Osteocyte (in vitro differentiated cells): ENCODE data around the gene SH3RF3. TPM values are rescaled to one million over a fixed set of nuclear protein-coding genes. Genes with fewer than 3 reads are reported as not detected.

Experiments used
- DNase-seq: peaks from one replicate; pipeline ENCODE4 v3.0.0; 2021; ENCODE audit warnings: mixed read lengths; ENCODE audit not compliant: unreplicated experiment; ENCODE audit errors: extremely low spot score
- H3K27ac Mint-ChIP-seq: one replicate; pipeline ENCODE4 v1.8.0; 2021; ENCODE audit warnings: mild to moderate bottlenecking, mixed read lengths; ENCODE audit not compliant: unreplicated experiment
- H3K27me3 Mint-ChIP-seq: one replicate; pipeline ENCODE4 v1.8.0; 2021; ENCODE audit warnings: mixed read lengths; ENCODE audit not compliant: unreplicated experiment
- H3K36me3 Mint-ChIP-seq: one replicate; pipeline ENCODE4 v1.8.0; 2021; ENCODE audit warnings: mixed read lengths; ENCODE audit not compliant: unreplicated experiment
- H3K4me1 Mint-ChIP-seq: one replicate; pipeline ENCODE4 v1.8.0; 2021; ENCODE audit warnings: mixed read lengths; ENCODE audit not compliant: unreplicated experiment
- H3K4me3 Mint-ChIP-seq: one replicate; pipeline ENCODE4 v1.8.0; 2021; ENCODE audit warnings: mild to moderate bottlenecking, moderate library complexity, mixed read lengths; ENCODE audit not compliant: unreplicated experiment
- H3K9me3 Mint-ChIP-seq: one replicate; pipeline ENCODE4 v1.8.0; 2021; ENCODE audit warnings: mixed read lengths; ENCODE audit not compliant: unreplicated experiment
- total RNA-seq: library from RNA; stranded (reverse); gene quantifications from 2 replicates; pipeline ENCODE4 v1.2.1, GENCODE V29; 2021
- TF ChIP-seq, protein P1 (sequence below): fragments of 200-600 bp; sonication (generic); IDR thresholded peaks from 2 replicates; pipeline ENCODE4 v1.5.0; 2021; ENCODE audit warnings: antibody characterized with exemption, mild to moderate bottlenecking, moderate library complexity

The SH3RF3 gene
- total RNA-seq, 1 donor from 2014 or later, result 79.4 TPM

- Mint-ChIP-seq H3K27ac (peak overlapping the region; percentile 68), H3K9me3 (no peaks in the 10 kb centered on the region), H3K36me3 (no peaks in the 10 kb centered on the region), H3K4me1 (peaks cover 41% of the 10 kb centered on the region), H3K4me3 (no peak overlapping the region), H3K27me3 (no peaks in the 10 kb centered on the region)
- TF ChIP-seq, protein P1, sequence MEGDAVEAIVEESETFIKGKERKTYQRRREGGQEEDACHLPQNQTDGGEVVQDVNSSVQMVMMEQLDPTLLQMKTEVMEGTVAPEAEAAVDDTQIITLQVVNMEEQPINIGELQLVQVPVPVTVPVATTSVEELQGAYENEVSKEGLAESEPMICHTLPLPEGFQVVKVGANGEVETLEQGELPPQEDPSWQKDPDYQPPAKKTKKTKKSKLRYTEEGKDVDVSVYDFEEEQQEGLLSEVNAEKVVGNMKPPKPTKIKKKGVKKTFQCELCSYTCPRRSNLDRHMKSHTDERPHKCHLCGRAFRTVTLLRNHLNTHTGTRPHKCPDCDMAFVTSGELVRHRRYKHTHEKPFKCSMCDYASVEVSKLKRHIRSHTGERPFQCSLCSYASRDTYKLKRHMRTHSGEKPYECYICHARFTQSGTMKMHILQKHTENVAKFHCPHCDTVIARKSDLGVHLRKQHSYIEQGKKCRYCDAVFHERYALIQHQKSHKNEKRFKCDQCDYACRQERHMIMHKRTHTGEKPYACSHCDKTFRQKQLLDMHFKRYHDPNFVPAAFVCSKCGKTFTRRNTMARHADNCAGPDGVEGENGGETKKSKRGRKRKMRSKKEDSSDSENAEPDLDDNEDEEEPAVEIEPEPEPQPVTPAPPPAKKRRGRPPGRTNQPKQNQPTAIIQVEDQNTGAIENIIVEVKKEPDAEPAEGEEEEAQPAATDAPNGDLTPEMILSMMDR, result no peak
- DNase-seq, result peak; percentile 81
Observed at GRCh38 chr2:109528811-109529501, 400.0 kb downstream of the SH3RF3 start.

DNA sequence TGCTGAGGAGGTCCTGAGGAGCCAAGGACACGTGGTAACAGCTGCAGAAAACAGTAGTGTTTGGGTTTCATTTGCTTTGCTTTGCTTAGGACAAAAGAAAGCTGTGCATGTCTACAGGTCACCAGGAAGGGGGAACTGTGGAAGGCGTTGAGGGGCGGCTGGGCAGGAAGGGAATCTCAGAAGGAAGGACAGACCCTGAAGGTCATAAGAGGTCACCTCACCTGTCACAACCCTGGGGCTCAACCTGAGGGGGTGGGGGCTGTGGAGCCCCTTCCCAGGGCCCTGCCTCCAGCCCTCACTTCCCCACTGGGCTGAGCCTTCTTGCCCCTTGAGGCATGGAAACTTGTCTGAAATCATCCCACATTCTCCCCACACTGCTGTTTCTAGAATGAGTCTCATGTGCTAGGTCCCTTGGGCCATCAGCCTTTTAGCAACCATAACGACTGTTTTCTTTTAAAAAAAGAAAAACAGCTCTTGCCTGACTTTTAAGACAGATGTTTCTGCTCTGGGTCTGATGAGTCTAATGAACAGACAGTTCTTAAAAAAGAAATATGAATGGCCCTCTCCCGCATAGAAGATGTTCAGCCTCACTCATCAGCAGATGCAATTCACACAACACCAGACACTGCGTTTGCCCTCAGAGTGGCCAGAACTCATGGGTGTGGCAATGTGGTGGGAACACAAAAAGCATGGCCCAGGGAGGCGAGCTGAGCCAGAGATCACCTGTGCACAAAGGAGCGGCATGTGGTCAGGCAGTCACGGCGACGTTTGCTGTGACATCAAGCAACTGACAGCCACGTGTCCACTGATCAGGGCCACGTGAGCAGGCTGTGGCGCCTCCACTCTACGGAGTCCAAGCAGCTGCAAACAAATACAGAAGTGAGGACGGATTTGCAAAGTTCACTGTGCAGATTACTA is 400.8 kb downstream of the SH3RF3 start:
- H3K36me3 Mint-ChIP-seq, result no peaks in the 10 kb centered on the region
- peaks cover 44% of the 10 kb centered on the region for H3K4me1 Mint-ChIP-seq
- peak overlapping the region; percentile 68 for H3K27ac Mint-ChIP-seq
- no peaks in the 10 kb centered on the region for H3K9me3 Mint-ChIP-seq
- DNase-seq, result peak; percentile 46
- TF ChIP-seq, protein P1, result no peak
- H3K27me3 Mint-ChIP-seq, result no peaks in the 10 kb centered on the region
- H3K4me3 Mint-ChIP-seq, result no peak overlapping the region

GRCh38 chr2:109530712-109531111 is 401.7 kb downstream of the SH3RF3 start:
- H3K36me3 Mint-ChIP-seq, result no peaks in the 10 kb centered on the region
- TF ChIP-seq, protein P1, result no peak
- DNase-seq, result peak; percentile 70
- no peak overlapping the region for H3K27ac Mint-ChIP-seq
- no peak overlapping the region for H3K4me3 Mint-ChIP-seq
- no peaks in the 10 kb centered on the region for H3K27me3 Mint-ChIP-seq
- peaks cover 52% of the 10 kb centered on the region for H3K4me1 Mint-ChIP-seq
- H3K9me3 Mint-ChIP-seq, result no peaks in the 10 kb centered on the region

DNA sequence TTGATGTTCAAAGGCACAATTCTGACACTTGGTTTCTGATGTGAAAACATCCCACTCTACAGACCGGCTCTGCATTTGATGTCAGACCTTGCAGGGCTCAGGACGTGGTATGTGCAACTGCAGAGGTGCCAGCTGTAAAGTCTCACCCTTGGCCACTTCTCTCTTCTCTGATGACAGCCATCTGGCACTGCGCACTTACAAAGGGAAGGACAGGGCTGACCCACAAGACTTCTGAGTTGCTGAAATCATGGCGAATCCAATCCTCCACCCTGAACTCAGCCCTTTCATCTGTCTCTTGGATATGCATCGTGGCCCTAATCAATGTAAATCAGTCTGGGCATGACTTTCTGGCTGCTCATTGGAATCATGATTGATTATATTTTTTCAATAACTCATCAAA is 402.2 kb downstream of the SH3RF3 start:
- H3K27ac Mint-ChIP-seq, result no peak overlapping the region
- no peak overlapping the region for H3K4me3 Mint-ChIP-seq
- no peaks in the 10 kb centered on the region for H3K36me3 Mint-ChIP-seq
- peak; percentile 23 for DNase-seq
- H3K9me3 Mint-ChIP-seq, result no peaks in the 10 kb centered on the region
- H3K27me3 Mint-ChIP-seq, result no peaks in the 10 kb centered on the region
- TF ChIP-seq, protein P1, result no peak
- H3K4me1 Mint-ChIP-seq, result peaks cover 52% of the 10 kb centered on the region
